ELR (cell line): ENCODE results near the gene MAEA.
A peak's percentile ranks its signal among the peaks of the same experiment; 100 is the strongest.
"Not testable (repeated sequence)": the region's sequence is repeated elsewhere in the genome, so short reads cannot be mapped to it uniquely, and the experiment has no call there.

Experiments used
- DNase-seq: peaks from one replicate; pipeline ENCODE4 v3.0.0-alpha.2; 2015; ENCODE audit warnings: low read depth

MAEA gene

GRCh38 chr4:1279253-1279652, 10.4 kb upstream of the MAEA start:
- no peak for DNase-seq

GRCh38 chr4:1283711-1284110, 6.0 kb upstream of the MAEA start:
- no peak for DNase-seq

DNA sequence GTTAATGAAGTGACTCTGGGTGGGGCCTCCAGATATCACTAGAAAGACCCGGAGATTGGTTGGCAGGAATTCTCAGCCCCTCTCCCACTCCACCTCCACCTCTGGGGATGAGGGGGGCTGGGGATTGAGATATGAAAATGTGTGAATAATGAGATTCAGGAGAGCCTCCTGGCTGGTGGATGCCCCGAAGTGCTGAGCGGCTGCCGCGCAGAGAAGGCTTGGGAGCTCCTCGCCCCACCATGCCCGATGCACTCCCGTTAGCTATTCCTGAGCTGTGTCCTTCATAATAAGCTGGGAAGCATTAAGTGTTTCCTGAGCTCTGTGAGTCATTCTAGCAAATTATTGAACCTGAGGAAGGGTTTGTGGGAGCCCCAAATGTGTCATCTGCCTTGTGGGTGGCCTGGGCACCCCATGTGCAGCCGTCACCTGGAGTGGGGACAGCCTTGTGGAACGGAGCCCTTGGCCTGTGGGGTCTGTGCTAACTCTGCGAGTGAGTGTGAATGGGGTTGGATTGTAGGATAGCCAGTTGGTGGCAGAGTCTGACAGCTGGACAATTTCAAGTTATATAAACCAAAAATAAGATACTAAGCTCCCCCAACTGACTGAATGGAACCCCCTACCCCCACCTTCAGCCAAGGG, 4.4 kb upstream of the MAEA start:
- no peak for DNase-seq

GRCh38 chr4:1285790-1286553, 3.7 kb upstream of the MAEA start:
- peak; percentile 51 for DNase-seq

DNA sequence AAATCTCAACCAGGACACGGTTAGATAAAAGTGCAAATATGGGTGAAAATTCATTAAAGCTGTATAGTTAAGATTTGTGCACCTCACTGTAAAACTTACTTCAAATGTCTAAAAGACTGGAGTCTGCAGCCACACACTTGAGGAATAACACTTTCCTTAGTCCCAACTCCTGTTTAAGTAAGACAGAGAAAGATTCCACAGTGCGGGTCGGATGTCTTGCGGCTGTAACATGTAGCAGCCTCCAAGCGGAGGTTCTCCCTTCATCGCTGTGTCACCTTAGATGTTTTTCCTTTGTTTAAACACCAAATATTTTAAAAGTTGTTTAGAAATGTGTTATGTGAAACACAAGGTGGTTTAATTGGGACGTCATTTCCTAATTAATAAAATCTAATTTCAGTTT, 905 bp upstream of the MAEA start:
- DNase-seq, result no peak

DNA sequence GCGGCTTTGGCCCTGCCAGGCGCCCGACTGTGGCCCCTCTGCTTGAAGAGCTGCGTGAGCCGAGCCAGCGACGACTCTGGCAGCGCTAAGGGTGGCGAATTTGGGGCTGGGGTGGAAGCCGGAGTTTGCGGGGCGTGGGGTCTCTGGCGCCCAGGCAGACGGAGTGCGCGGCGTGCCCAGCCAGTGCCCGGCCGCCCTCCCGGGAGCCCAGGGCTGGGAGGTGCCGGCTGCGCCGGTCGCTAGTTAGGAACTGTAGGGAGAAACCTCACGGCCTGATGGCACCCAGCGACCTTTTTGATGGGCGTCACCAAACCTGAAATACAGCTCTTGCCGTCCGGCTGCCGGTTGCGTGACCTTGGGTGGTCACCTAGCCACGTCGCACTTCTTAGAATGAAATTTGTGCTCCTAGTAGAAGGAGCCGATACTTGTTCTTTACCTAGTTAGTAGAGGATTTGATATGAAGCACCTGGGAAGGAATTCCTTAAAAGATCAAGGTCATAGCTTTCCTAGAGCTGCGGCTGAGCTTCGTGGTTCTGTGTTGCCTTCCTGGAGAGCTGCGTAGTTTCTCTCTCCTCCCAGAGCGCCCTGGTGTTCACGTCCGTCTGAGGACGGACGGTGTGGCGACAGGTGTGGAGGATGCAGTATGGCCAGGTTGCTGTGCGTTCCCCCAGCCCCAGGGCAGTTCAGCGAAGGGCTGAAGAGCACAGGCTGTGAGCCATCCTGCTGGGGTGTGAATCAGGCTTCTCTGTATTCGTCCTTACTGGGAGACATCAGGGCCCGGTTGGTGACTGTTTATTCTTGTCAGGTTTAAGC, 680 bp downstream of the MAEA start:
- DNase-seq, result peak; percentile 51

GRCh38 chr4:1291091-1291490, 1.4 kb downstream of the MAEA start:
- no peak for DNase-seq

- DNase-seq, result no peak
These were observed 2.5 kb downstream of the MAEA start for GRCh38 chr4:1291996-1292702.

GRCh38 chr4:1292703-1293011, 3.0 kb downstream of the MAEA start:
- DNase-seq, result not testable (repeated sequence)

DNA sequence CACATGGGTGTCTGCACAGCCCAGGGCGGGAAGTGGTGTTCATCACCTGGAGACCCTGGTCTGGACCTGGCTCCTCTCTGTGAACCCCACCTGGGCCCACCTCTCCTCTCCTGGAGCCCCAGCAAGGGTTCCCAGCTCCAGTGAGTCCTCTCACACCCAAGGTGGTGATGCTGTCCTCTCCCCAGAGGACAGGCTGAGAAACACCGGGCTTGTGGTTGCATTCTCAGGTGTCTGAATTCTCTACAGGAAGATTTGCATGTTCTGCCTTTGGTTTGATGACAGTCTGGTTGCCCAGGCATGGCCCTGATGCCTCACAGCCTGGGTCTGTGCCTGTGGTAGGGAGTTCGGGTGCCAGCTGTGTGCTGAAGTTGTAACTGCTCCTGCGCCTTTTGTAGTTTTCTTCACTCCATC, 3.8 kb downstream of the MAEA start:
- no peak for DNase-seq

- no peak for DNase-seq
These were observed 4.3 kb downstream of the MAEA start for GRCh38 chr4:1293991-1294390.

DNA sequence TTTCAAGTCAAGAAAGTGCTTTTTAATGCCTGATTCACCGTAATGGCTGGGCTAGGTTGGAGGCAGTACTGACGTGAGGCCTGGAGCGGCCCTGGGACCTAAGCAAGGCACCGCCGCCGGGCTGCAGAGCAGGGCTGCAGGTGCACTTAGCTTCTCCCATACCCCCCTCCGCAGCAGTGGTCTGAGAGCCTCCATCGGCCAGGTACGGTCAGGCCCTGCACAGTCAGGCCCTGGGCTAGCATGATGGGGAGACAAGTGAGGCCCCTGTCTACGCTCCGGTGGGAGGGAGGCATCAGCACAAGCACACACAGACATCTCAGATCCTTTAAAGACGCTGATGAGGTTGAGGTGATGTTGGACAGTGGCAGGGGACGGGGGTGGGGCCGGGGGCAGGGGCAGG, 4.7 kb downstream of the MAEA start:
- DNase-seq, result no peak

GRCh38 chr4:1294891-1295290, 5.2 kb downstream of the MAEA start:
- no peak for DNase-seq

GRCh38 chr4:1295405-1296055, 5.8 kb downstream of the MAEA start:
- DNase-seq, result no peak

DNA sequence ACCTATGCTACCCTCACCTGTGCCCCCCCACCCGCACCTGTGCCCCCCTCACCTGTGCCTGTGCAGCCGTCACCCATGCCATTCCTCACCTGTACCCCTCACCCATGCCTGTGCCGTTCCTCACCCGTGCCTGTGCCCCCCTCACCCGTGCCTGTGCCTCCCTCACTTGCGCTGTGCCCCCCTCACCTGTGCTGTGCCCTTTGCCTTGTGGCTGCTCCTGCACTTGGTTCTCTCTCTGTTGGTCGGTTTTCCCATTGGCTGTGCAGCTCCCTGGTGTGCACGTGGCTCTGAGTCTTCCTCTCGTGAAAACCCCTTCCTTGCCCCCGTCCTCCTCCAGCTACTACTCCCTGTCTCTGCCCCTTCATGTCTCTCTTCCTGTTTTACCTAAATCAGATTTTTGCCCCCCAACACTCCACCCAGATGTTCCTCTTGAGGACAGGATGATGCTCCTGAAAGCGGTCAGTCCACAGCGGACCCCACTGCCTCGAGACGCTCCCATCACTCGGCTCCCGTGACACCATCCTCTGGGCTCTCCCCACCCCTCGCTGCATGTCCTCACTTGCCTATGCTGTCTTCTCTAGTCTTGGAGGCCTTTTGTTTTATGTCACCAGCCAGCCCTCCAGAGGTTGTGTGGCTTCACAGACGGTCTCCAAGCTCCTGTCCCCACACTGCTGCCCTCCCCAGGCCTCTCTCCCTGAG, 6.8 kb downstream of the MAEA start:
- no peak for DNase-seq

GRCh38 chr4:1297023-1297395, 7.3 kb downstream of the MAEA start:
- DNase-seq, result no peak

- no peak for DNase-seq
These were observed 8.0 kb downstream of the MAEA start for GRCh38 chr4:1297456-1298325.

DNA sequence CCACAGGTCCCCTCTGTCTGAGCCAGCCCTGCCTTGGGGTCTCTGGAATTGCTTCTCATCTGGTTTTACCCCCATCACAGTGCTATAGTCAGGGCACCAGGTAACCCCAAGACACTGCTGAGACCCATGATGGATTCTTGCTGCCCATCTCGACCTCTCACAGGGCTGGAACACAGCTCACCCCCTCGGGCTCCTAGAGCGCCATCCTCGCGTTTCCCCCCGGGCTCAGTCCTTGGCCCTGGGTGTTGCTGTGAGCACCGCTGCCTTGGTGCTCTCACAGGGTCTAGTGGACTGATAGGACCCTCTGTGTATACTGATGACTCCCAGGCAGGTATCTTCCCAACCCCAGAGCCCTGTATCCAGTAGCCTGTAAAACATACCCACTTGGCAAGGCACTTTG, 8.8 kb downstream of the MAEA start:
- DNase-seq, result no peak

DNA sequence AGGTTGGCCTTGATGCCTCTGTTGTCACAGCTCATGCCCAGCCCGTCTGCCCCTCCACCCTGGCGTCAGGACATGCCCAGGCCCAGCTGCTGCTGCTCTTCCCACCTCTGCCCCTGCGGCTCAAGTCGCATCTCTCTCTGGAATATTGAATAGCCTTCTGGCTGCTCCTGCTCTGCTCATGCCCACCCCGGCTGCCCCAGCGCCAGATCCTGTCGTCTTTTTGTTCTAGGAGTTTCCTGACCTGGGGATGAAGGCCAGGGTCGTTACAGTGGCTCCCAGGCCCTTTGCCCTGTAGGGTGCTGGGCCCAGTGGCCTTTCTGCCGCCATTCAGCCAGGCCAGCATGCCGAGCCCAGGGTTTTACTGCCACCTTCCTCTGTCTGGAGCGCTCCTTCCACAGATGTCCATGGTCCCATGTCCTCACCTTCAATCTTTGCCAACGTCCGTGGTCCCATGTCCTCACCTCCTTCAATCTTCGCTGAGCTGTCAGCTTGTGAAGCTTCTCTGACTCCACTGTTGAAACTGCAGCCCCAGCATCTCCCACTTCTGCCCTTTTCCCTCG, 9.7 kb downstream of the MAEA start:
- DNase-seq, result no peak
